22Rv1 (cell line): ENCODE measurements around the gene TMTC1.

ENCODE experiments used
- ZFX ChIP-seq: fragments of 450-650 bp; IDR thresholded peaks from 2 replicates; pipeline ENCODE4 v1.6.1; 2017; ENCODE audit warnings: antibody characterized with exemption, borderline replicate concordance
- TF ChIP-seq, protein P1 (sequence below): fragments of 450-650 bp; IDR thresholded peaks from 2 replicates; pipeline ENCODE4 v1.5.1; 2017; ENCODE audit warnings: mild to moderate bottlenecking

GRCh38 chr12:29634057-29634456 lies 149.7 kb downstream of the TMTC1 start:
- TF ChIP-seq, protein P1, sequence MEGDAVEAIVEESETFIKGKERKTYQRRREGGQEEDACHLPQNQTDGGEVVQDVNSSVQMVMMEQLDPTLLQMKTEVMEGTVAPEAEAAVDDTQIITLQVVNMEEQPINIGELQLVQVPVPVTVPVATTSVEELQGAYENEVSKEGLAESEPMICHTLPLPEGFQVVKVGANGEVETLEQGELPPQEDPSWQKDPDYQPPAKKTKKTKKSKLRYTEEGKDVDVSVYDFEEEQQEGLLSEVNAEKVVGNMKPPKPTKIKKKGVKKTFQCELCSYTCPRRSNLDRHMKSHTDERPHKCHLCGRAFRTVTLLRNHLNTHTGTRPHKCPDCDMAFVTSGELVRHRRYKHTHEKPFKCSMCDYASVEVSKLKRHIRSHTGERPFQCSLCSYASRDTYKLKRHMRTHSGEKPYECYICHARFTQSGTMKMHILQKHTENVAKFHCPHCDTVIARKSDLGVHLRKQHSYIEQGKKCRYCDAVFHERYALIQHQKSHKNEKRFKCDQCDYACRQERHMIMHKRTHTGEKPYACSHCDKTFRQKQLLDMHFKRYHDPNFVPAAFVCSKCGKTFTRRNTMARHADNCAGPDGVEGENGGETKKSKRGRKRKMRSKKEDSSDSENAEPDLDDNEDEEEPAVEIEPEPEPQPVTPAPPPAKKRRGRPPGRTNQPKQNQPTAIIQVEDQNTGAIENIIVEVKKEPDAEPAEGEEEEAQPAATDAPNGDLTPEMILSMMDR = no peak
- TF ChIP-seq ZFX = no peak
